Measurements from ENCODE around the gene HYCC2.
"Not testable (repeated sequence)": the region's sequence is repeated elsewhere in the genome, so short reads cannot be mapped to it uniquely, and the experiment has no call there.

Gene HYCC2

GRCh38 chr2:201070948-201071478, 458 bp downstream of the HYCC2 start:
- DNase-seq = no peak

DNA sequence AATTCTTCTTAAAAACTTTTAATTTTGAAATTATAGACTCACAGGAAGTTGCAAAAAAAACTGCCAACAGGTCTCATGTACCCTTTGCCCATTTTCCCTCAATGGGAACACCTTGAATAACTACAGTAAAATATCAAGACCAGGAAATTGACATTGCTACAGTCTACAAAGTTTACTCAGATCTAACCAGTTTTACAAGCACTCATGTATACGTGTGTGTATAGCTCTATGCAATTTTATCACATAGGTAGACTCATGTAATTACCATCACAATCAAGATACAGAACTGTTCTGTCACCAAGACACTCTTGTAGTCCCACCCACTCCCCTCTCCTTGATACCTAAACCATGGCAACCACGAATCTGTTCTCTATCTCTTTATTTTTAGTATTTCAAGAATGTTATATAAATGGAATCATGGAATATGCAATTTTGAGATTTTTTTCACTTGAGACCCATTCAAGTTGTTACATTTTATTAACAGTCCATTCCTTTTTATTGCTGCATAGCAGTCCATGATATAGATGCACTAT, 6.6 kb downstream of the HYCC2 start:
- no peak for DNase-seq

DNA sequence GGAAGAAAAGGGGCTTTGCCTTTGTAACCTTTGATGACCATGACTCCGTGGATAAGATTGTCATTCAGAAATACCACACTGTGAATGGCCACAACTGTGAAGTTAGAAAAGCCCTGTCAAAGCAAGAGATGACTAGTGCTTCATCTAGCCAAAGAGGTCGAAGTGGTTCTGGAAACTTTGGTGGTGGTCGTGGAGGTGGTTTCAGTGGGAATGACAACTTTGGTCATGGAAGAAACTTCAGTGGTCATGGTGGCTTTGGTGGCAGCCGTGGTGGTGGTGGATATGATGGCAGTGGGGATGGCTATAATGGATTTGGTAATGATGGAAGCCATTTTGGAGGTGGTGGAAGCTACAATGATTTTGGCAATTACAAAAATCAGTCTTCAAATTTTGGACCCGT, 8.0 kb downstream of the HYCC2 start:
- DNase-seq = not testable (repeated sequence)

GRCh38 chr2:201059961-201060755, 11.3 kb downstream of the HYCC2 start:
- no peak for DNase-seq

DNA sequence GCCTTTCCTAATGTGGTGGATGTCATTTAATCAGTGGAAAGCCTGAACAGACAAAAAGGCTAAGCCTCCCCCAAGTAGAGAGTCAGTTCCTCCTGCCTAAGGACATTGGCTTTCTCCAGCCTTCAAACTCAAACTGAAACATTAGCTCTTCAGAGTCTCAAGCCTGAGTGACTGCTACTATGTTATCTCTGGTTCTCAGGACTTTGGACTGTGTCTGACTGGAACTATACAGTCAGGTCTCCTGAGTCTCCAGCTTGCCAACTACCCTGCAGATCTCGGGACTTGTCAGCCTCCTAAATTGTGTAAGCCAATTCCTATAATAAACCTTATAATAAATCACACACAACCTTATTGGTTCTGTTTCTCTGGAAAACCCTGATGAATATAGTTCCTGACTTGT, 12.6 kb downstream of the HYCC2 start:
- no peak for DNase-seq

DNA sequence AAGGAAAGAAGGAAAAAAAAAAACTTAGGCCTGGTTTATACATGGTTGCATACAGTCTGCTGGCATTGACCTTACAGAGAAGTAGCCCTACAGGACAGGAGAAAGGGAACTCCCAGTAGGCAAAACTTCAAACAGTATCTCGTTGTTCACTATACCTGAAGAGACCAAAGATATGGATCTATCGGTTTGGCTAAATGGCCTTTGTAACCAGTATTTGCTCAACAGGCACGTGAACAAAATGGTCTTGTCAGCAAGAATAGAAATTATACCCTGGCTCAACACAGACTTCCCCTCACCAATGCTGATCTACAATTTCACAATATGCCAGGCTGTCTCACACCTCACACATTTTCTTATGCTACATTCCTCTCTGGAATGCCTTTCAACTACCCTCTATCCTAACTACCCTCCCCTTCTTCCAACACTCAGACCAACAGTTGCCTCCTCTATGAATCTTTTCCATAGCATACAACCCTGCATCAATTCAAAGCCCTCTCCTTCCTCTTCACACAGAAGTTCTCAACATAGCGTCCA, 13.7 kb downstream of the HYCC2 start:
- no peak for DNase-seq

GRCh38 chr2:201057087-201057521, 14.4 kb downstream of the HYCC2 start:
- no peak for DNase-seq

GRCh38 chr2:201049455-201049854, 22.0 kb downstream of the HYCC2 start:
- no peak for DNase-seq

DNA sequence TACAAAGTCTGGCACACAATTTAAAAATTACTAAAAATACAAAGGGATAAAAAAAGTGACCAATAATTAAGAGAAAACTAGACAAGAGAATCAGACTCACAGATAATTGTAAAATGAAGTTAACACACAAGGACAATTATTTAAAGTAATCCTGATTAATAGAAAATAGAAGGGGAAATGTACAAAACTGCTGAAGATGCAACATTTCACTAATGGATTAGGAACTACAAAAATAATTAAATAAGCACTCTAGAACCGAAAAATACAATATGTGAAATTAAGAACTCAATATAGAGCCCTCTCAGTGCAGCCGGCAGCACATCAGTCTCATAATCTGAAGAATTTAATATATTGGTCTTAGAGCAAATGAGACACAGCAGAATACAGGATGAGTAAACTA, 24.6 kb downstream of the HYCC2 start:
- no peak for DNase-seq

DNA sequence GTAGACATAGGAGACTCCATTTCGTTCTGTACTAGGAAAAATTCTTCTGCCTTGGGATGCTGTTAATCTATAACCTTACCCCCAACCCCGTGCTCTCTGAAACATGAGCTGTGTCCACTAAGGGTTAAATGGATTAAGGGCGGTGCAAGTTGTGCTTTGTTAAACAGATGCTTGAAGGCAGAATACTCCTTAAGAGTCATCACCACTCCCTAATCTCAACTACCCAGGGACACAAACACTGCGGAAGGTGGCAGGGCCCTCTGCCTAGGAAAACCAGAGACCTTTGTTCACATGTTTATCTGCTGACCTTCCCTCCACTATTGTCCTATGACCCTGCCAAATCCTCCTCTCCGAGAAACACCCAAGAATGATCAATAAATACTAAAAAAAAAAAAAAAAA, 28.4 kb downstream of the HYCC2 start:
- DNase-seq = not testable (repeated sequence)

DNA sequence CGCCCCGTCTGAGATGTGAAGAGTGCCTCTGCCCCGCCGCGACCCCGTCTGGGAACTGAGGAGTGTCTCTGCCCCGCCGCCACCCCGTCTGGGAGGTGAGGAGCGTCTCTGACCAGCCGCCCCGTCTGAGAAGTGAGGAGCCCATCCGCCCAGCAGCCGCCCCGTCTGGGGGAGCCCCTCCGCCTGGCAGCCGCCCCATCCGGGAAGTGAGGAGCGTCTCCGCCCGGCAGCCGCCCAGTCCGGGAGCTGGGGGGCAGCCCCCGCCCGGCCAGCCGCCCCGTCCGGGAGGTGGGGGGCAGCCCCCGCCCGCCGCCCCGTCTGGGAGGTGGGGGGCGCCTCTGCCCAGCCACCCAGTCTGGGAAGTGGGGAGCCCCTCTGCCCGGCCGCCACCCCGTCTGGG, 29.0 kb downstream of the HYCC2 start:
- not testable (repeated sequence) for DNase-seq

GRCh38 chr2:201040867-201041628, 30.4 kb downstream of the HYCC2 start:
- no peak for DNase-seq

DNA sequence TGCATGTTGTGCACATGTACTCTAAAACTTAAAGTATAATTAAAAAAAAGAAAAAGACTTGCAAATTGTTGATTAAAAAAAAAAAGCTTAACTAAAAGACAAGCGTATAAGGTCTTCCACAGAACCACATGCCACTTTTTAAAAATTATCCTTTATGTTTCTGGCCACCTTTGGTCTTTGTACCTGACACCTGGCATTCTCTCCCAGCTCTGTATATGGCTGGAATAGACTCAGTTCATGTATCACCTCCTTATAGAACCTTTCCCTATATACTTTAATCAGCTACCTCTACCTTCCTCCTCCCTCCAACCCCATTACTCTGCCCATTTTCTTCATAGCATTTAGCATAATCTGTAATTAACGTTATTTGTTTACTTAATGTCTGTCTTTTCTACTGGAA, 32.6 kb downstream of the HYCC2 start:
- DNase-seq = no peak

- not testable (repeated sequence) for DNase-seq
These were observed 33.1 kb downstream of the HYCC2 start for GRCh38 chr2:201038361-201038760.

GRCh38 chr2:201034355-201034754, 37.1 kb downstream of the HYCC2 start:
- not testable (repeated sequence) for DNase-seq

DNA sequence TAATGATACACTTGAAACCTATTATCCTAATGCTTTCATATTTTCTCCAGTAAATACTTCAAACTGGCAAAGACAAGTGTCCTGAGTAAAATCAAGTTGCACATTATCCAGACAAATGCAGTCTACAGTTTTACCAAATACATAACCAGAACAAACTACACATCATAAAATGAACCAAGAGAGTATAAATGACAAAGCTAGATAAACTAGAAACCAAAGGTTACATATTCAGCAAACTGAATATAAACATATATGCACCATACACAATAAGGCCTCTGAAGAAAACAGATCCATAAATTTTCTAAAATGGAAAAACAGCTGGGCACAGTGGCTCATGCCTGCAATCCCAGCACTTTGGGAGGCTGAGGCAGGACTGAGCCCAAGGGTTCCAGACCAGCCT, 47.0 kb downstream of the HYCC2 start:
- DNase-seq = no peak

- no peak for DNase-seq
These were observed 49.6 kb downstream of the HYCC2 start for GRCh38 chr2:201021914-201022313.
